GM12878 (cell line): Measurements from ENCODE around the gene GRM3. TPM values are rescaled to one million over a fixed set of nuclear protein-coding genes. Genes with fewer than 3 reads are reported as not detected.

Experiments used
- ATAC-seq: fragments of 200-7000 bp; cut with Tn5 transposase; 3 replicates; pipeline ENCODE4 v1.9.1; 2020; ENCODE audit warnings: mild to moderate bottlenecking, moderate library complexity
- BruUV-seq: library from RNA; stranded (reverse); fragments of 400-500 nt; replicated peaks from 2 replicates; lab custom pipeline; 2021; lab: Mats Ljungman, UMichigan
- CTCF ChIA-PET: fragments of 300-600 bp; sonication (Branson Sonifier 250); formaldehyde crosslinking; extraction: SDS; loops from one replicate; lab custom pipeline; 2021; ENCODE audit warnings: inconsistent platforms; lab: Yijun Ruan, JAX
- POLR2A ChIA-PET: fragments of 350-600 bp; formaldehyde crosslinking; extraction: SDS; loops from one replicate; lab custom pipeline; 2021; ENCODE audit warnings: inconsistent platforms; lab: Charles Lee
- RAD21 ChIA-PET: fragments of 300-600 bp; sonication (Branson Sonifier 250); formaldehyde crosslinking; loops from one replicate; lab custom pipeline; 2023; ENCODE audit warnings: antibody characterized with exemption; ENCODE audit not compliant: unreplicated experiment; lab: Charles Lee
- SMC1A ChIA-PET: fragments of 300-600 bp; sonication (Branson Sonifier 250); formaldehyde crosslinking; loops from one replicate; lab custom pipeline; 2023; ENCODE audit not compliant: unreplicated experiment, uncharacterized antibody; lab: Charles Lee
- DNase-seq: peaks from one replicate; pipeline ENCODE4 v3.0.0-alpha.2; 2011; ENCODE audit warnings: low read depth, low spot score
- FAIRE-seq: peaks from 3 replicates; lab custom pipeline; 2011; peaks lifted over from hg19 to GRCh38; lab: Jason Lieb, UNC
- H2AFZ ChIP-seq: 2 replicates; pipeline ENCODE4 v1.6.0; 2011; ENCODE audit warnings: low read depth, low read length, control low read depth; ENCODE audit not compliant: control insufficient read depth
- H3K27ac ChIP-seq: 2 replicates; pipeline ENCODE4 v1.5.1; 2011; ENCODE audit warnings: control low read depth; ENCODE audit not compliant: control insufficient read depth, insufficient read depth
- H3K27me3 ChIP-seq, 2 experiments: replicated peaks in 1 of 2; 2 replicates each; pipeline versions ENCODE4 v1.6.0 to v1.6.1; 2011; ENCODE audit warnings: low read length in 1 of 2; ENCODE audit not compliant: control insufficient read depth in 2 of 2, insufficient read depth in 2 of 2
- H3K36me3 ChIP-seq, 2 experiments: 2 replicates each; pipeline ENCODE4 v1.5.1; 2011; ENCODE audit warnings: low read length in 1 of 2; ENCODE audit not compliant: control insufficient read depth in 2 of 2, insufficient read depth in 2 of 2
- H3K4me1 ChIP-seq: 2 replicates; pipeline ENCODE4 v1.6.1; 2011; ENCODE audit warnings: mild to moderate bottlenecking, low read length, moderate library complexity, mixed read lengths; ENCODE audit not compliant: control insufficient read depth, insufficient read depth
- H3K4me2 ChIP-seq: 2 replicates; pipeline ENCODE4 v1.6.0; 2011; ENCODE audit warnings: control low read depth; ENCODE audit not compliant: control insufficient read depth, insufficient read depth
- H3K4me3 ChIP-seq: fragments of 200-600 bp; sonication (generic); 2 replicates; pipeline ENCODE4 v1.5.1; 2016
- H3K79me2 ChIP-seq: 2 replicates; pipeline ENCODE4 v1.6.0; 2011; ENCODE audit warnings: low read length; ENCODE audit not compliant: control insufficient read depth, insufficient read depth
- H3K9ac ChIP-seq: 2 replicates; pipeline ENCODE4 v1.8.0; 2011; ENCODE audit warnings: low read length, control low read depth, mixed read lengths; ENCODE audit not compliant: control insufficient read depth, insufficient read depth
- H3K9me3 ChIP-seq: replicated peaks from 3 replicates; pipeline ENCODE4 v1.5.1; 2011; ENCODE audit warnings: mild to moderate bottlenecking, low read length; ENCODE audit not compliant: control insufficient read depth, insufficient read depth
- H4K20me1 ChIP-seq: 2 replicates; pipeline ENCODE4 v1.6.0; 2011; ENCODE audit not compliant: control insufficient read depth, insufficient read depth
- CBX5 ChIP-seq: sonication (generic); IDR thresholded peaks from 2 replicates; pipeline ENCODE4 v1.6.1; 2016; ENCODE audit warnings: low read depth, moderate library complexity, mild to moderate bottlenecking, inconsistent platforms
- EP300 ChIP-seq, 2 experiments: fragments of 150-350 bp in 1 of 2; IDR thresholded peaks; 2 replicates each; pipeline ENCODE4 v1.6.1; 2011 to 2012; ENCODE audit warnings: low read depth in 2 of 2, low read length in 2 of 2, borderline replicate concordance in 1 of 2, improper control_type of control experiment in 1 of 2, inconsistent platforms in 1 of 2; ENCODE audit not compliant: control insufficient read depth in 1 of 2
- JUNB ChIP-seq: IDR thresholded peaks from 2 replicates; pipeline ENCODE4 v1.6.1; 2016; ENCODE audit warnings: antibody characterized with exemption, mild to moderate bottlenecking
- MEF2A ChIP-seq: IDR thresholded peaks from 2 replicates; pipeline ENCODE4 v1.6.1; 2011; ENCODE audit warnings: low read depth, mild to moderate bottlenecking, low read length, moderate library complexity; ENCODE audit not compliant: insufficient read depth
- MEF2B ChIP-seq: fragments of 450-650 bp; IDR thresholded peaks from 2 replicates; pipeline ENCODE4 v1.6.1; 2018; ENCODE audit warnings: mild to moderate bottlenecking, moderate library complexity; ENCODE audit not compliant: partially characterized antibody, poor library complexity, severe bottlenecking
- NFIC ChIP-seq: IDR thresholded peaks from 2 replicates; pipeline ENCODE4 v1.6.1; 2012; ENCODE audit warnings: low read depth, mild to moderate bottlenecking, inconsistent platforms, low read length, moderate library complexity
- POU2F2 ChIP-seq: IDR thresholded peaks from 3 replicates; pipeline ENCODE4 v1.6.1; 2011; ENCODE audit warnings: low read depth, mild to moderate bottlenecking, low read length, borderline replicate concordance
- RFX5 ChIP-seq: IDR thresholded peaks from 2 replicates; pipeline ENCODE4 v1.6.1; 2011; ENCODE audit warnings: low read depth, low read length, improper control_type of control experiment
- RUNX3 ChIP-seq: IDR thresholded peaks from 2 replicates; pipeline ENCODE4 v1.6.1; 2012; ENCODE audit warnings: low read length, inconsistent platforms
- WGBS: methylation state at CpG from one replicate; pipeline ENCODE4 v1.1.6; 2016; ENCODE audit warnings: low lambda C conversion rate; ENCODE audit not compliant: insufficient replicate concordance, insufficient coverage; ENCODE audit errors: missing lambda C conversion rate; 5-methylcytosine and 5-hydroxymethylcytosine counted together
- in situ Hi-C: fragments of 300-500 bp; cut with MboI; formaldehyde crosslinking; loops from 9 replicates; pipeline ENCODE4 v1.14.3; 2018; ENCODE audit warnings: mixed read lengths
- intact Hi-C: fragments of 100-400 bp; cut with micrococcal nuclease; formaldehyde crosslinking; loops from one replicate; pipeline ENCODE4 v1.14.2; 2022; ENCODE audit not compliant: unreplicated experiment
- polyA plus RNA-seq, 11 experiments: library from polyadenylated mRNA; depleted of rRNA in 4 of 11; unstranded in 6 of 11; stranded (reverse) in 5 of 11; fragments of >200 nt; fragmentation: Nextera tagmentation in 4 of 11; fragmentation: Illumina TruSeq in 1 of 11; extraction: Ambion mirVana in 4 of 11; extraction: Trizol in 1 of 11; gene quantifications; 1 replicate in 1 of 11; 2 replicates in 10 of 11; pipeline versions ENCODE4 v1.2.1 to v1.2.3, GENCODE V29; 2011 to 2016; ENCODE audit warnings: inconsistent platforms in 2 of 11, missing spikeins in 2 of 11, low read depth in 1 of 11
- total RNA-seq, 4 experiments: library from RNA; depleted of rRNA in 3 of 4; stranded (reverse); fragments of >200 nt in 3 of 4; fragmentation: Illumina TruSeq in 1 of 4; extraction: Trizol in 1 of 4; gene quantifications; 2 replicates each; pipeline versions ENCODE4 v1.2.1 to v1.2.3, GENCODE V29; 2013 to 2021

Gene GRM3
- total and polyA plus RNA-seq, 10 of the 15 experiments (the other 5 are each of a cell fraction or from before 2014, with no cell fraction given): 0.03 to 0.49 (median 0.15) TPM; not detected in 1

DNA sequence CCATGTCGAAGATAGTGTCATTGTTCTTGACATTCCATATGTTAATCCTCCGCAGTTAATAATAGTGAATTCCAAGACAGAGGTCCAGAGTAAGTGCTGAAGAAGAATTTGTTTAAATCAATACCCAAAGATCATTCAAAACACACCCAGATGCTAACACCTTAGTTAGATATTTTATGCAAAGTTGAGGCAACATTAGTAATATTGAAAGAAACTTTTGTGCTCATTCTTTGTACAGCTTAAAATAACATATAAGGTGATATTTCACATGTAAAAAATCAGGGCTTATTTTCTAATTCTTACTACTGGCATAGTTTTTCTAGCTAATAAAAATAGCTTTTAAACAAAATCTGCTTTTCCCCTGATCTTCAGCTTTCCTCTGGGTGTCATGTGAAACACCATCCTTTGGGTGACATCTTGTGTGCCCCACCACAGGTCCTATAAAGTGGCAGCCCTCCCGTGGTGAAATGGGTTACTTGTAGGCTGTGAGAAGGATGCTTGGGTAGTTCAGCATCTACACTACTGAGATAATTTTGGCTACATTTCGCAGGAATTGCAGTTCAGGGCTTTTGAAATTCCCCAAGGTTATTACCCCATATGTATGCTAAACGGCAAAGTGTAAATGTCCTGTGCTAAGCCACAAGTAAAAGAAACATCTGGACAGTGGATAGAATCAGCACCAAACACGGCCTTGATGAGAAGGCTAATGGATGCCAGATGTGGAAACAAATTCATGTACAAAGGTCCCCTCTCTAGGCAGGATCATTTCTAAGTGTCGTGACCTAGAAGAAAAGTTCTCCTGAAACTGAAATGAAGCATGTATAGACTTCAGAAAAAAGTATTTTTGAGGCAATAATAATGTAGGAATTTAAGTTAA is 105.4 kb downstream of the GRM3 start:
- H3K27me3 ChIP-seq: peaks cover 0 to 8% of the 10 kb centered on the region in 2 experiments; a peak in 3 of 4 replicates
- no TSS peak for BruUV-seq
- H3K4me2 ChIP-seq: no peak overlapping the region; the same call in 1 of the 2 replicates
- no peak for TF ChIP-seq CBX5
- peak; percentile 61 for TF ChIP-seq RUNX3
- no peak for TF ChIP-seq RFX5
- TF ChIP-seq JUNB: peak; percentile 83
- TF ChIP-seq MEF2A: peak; percentile 80
- TF ChIP-seq POU2F2: 0 out of 3 replicates have a peak, but pooled peaks have one; percentile 30
- TF ChIP-seq NFIC: peak; percentile 51; the same call in 1 of the 2 replicates
- TF ChIP-seq MEF2B: peak; percentile 34
- TF ChIP-seq EP300 (IDR thresholded peaks at IDR 0.05; ENCODE audit: borderline replicate concordance in 1 of 2, control insufficient read depth in 1 of 2, low read depth in 2 of 2, low read length in 2 of 2): no peak
- H3K4me3 ChIP-seq: no peak overlapping the region
- POLR2A ChIA-PET: no interaction called here
- no peak for ATAC-seq
- RAD21 ChIA-PET: no interaction called here
- in situ Hi-C loops (no loop called here), intact Hi-C loops (no loop called here)
- no peaks in the 10 kb centered on the region for H3K79me2 ChIP-seq
- H3K27ac ChIP-seq: no peak overlapping the region
- no peak overlapping the region for H2AFZ ChIP-seq
- H4K20me1 ChIP-seq: no peaks in the 10 kb centered on the region
- no peaks in the 10 kb centered on the region for H3K36me3 ChIP-seq
- H3K9me3 ChIP-seq: no peaks in the 10 kb centered on the region
- SMC1A ChIA-PET: no interaction called here
- H3K9ac ChIP-seq: no peak overlapping the region
- DNase-seq: no peak
- FAIRE-seq: peak; percentile 75
- WGBS: 0% methylated on average over 7 of the region's 7 CpGs
- CTCF ChIA-PET: no interaction called here
- peaks cover 3% of the 10 kb centered on the region; the same call in 1 of the 2 replicates for H3K4me1 ChIP-seq
